Tibial nerve (tissue), 3 donors: Measurements from ENCODE around the gene SHROOM3.

ENCODE experiments used
- POLR2A ChIP-seq, 2 donors: fragments of 450-650 bp; IDR thresholded peaks; one replicate each; pipeline ENCODE4 v1.6.1; 2017; ENCODE audit warnings: antibody characterized with exemption in 2 of 2, mild to moderate bottlenecking in 2 of 2, moderate library complexity in 2 of 2
- TF ChIP-seq, protein P1 (sequence below), 5 experiments: fragments of 200-600 bp in 3 of 5; fragments of 450-650 bp in 2 of 5; sonication (generic) in 3 of 5; IDR thresholded peaks; one replicate each; pipeline ENCODE4 v1.5.1; 2016 to 2019; ENCODE audit warnings: antibody characterized with exemption in 5 of 5, mild to moderate bottlenecking in 3 of 5, moderate library complexity in 2 of 5

DNA sequence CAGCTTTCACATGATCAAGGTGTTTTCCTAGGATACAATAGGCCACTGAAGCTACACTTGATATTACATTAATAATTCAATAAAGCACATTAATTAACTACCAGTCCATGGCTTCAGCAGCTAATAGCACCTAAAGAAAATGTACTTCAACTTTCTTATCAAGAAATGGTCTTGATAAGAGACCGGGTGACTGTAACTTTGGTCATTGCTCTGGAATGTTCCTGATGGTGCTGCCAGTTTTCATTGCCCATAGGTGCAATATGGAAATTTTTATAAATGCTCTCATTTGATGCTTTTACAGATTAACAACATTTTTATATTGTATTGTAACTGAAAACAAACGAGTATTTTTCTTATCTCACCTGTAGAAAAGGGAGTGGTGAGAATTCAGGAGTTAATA is 165.4 kb downstream of the SHROOM3 start:
- TF ChIP-seq, protein P1, sequence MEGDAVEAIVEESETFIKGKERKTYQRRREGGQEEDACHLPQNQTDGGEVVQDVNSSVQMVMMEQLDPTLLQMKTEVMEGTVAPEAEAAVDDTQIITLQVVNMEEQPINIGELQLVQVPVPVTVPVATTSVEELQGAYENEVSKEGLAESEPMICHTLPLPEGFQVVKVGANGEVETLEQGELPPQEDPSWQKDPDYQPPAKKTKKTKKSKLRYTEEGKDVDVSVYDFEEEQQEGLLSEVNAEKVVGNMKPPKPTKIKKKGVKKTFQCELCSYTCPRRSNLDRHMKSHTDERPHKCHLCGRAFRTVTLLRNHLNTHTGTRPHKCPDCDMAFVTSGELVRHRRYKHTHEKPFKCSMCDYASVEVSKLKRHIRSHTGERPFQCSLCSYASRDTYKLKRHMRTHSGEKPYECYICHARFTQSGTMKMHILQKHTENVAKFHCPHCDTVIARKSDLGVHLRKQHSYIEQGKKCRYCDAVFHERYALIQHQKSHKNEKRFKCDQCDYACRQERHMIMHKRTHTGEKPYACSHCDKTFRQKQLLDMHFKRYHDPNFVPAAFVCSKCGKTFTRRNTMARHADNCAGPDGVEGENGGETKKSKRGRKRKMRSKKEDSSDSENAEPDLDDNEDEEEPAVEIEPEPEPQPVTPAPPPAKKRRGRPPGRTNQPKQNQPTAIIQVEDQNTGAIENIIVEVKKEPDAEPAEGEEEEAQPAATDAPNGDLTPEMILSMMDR (IDR thresholded peaks at IDR 0.05): no peak
- no peak for TF ChIP-seq POLR2A (IDR thresholded peaks at IDR 0.05)
